Natural killer cell (primary cell): ENCODE data around the gene ANKLE1. TPM values are rescaled to one million over a fixed set of nuclear protein-coding genes. Genes with fewer than 3 reads are reported as not detected.

Source experiments
- ATAC-seq, 3 donors: fragments of 150-1000 bp in 2 of 3; fragments of 200-7000 bp in 1 of 3; cut with Tn5 transposase; 1 replicate in 1 of 3; 2 replicates in 2 of 3; pipeline ENCODE4 v1.10.0; 2021; ENCODE audit warnings: mild to moderate bottlenecking in 2 of 3, moderate library complexity in 2 of 3
- DNase-seq, 2 donors: peaks; one replicate each; pipeline versions ENCODE4 v3.0.0 to v3.0.0-alpha.2; 2013 to 2021; ENCODE audit warnings: mixed read lengths in 1 of 2
- H3K27ac ChIP-seq: one replicate; pipeline ENCODE4 v1.5.1; 2013; ENCODE audit warnings: mild to moderate bottlenecking, low read length
- H3K27me3 ChIP-seq: one replicate; pipeline ENCODE4 v1.6.1; 2013; ENCODE audit warnings: low read length; ENCODE audit not compliant: control insufficient read depth, insufficient read depth
- H3K36me3 ChIP-seq: one replicate; pipeline ENCODE4 v1.6.1; 2013; ENCODE audit warnings: low read length; ENCODE audit not compliant: control insufficient read depth, insufficient read depth
- H3K4me1 ChIP-seq: one replicate; pipeline ENCODE4 v1.6.1; 2013; ENCODE audit warnings: low read length; ENCODE audit not compliant: control insufficient read depth, insufficient read depth
- H3K4me3 ChIP-seq: one replicate; pipeline ENCODE4 v1.5.1; 2013; ENCODE audit warnings: low read length
- H3K9me3 ChIP-seq: one replicate; pipeline ENCODE4 v1.6.1; 2013; ENCODE audit warnings: low read length; ENCODE audit not compliant: control insufficient read depth, insufficient read depth
- H3K27ac Mint-ChIP-seq, 2 donors: one replicate each; pipeline ENCODE4 v1.8.0; 2022; ENCODE audit warnings: mild to moderate bottlenecking in 2 of 2, mixed read lengths in 2 of 2, moderate library complexity in 1 of 2
- H3K27me3 Mint-ChIP-seq, 2 donors: one replicate each; pipeline ENCODE4 v1.8.0; 2022; ENCODE audit warnings: low read depth in 2 of 2, mixed read lengths in 2 of 2
- H3K36me3 Mint-ChIP-seq: one replicate; pipeline ENCODE4 v1.8.0; 2022; ENCODE audit warnings: mixed read lengths
- H3K4me1 Mint-ChIP-seq, 2 donors: one replicate each; pipeline ENCODE4 v1.8.0; 2022; ENCODE audit warnings: mixed read lengths in 2 of 2
- H3K4me3 Mint-ChIP-seq: one replicate; pipeline ENCODE4 v1.8.0; 2022; ENCODE audit warnings: mild to moderate bottlenecking, moderate library complexity, mixed read lengths
- H3K9me3 Mint-ChIP-seq, 2 donors: one replicate each; pipeline ENCODE4 v1.8.0; 2022; ENCODE audit warnings: mixed read lengths in 2 of 2
- CTCF ChIP-seq: fragments of 200-600 bp; IDR thresholded peaks from one replicate; pipeline ENCODE4 v1.8.0; 2022; ENCODE audit warnings: antibody characterized with exemption
- WGBS: methylation state at CpG from one replicate; pipeline ENCODE4 v1.1.7; 2013; ENCODE audit warnings: missing lambda C conversion rate; ENCODE audit not compliant: insufficient coverage; 5-methylcytosine and 5-hydroxymethylcytosine counted together
- intact Hi-C: fragments of 100-400 bp; cut with micrococcal nuclease; formaldehyde crosslinking; loops from one replicate; pipeline ENCODE4 v1.14.2; 2022
- total RNA-seq, 4 donors: library from RNA; stranded (reverse); fragments of 120-200 nt in 1 of 4; gene quantifications; one replicate each; pipeline versions ENCODE4 v1.2.3 to v1.2.4, GENCODE V29; 2013 to 2022

The ANKLE1 gene
- total RNA-seq, 3 donors from 2014 or later (not counting 1 experiment from before 2014, with no cell fraction given), result 1.3 to 3.6 (median 2.0) TPM

- peaks cover 2% of the 10 kb centered on the region for H3K4me1 ChIP-seq
- no peaks in the 10 kb centered on the region for H3K36me3 Mint-ChIP-seq
- DNase-seq (no peak), ATAC-seq (no peak)
- no peaks in the 10 kb centered on the region for H3K4me1 Mint-ChIP-seq
- 85% methylated on average over 11 of the region's 11 CpGs for WGBS
- no peaks in the 10 kb centered on the region for H3K9me3 Mint-ChIP-seq
- no peak overlapping the region for H3K27ac Mint-ChIP-seq
- no peaks in the 10 kb centered on the region for H3K27me3 ChIP-seq
- peaks cover 30% of the 10 kb centered on the region for H3K36me3 ChIP-seq
- no peaks in the 10 kb centered on the region for H3K9me3 ChIP-seq
- H3K4me3 ChIP-seq, result no peak overlapping the region
- intact Hi-C loops, result no loop called here
- no peak for TF ChIP-seq CTCF
- H3K27ac ChIP-seq, result no peak overlapping the region
- H3K4me3 Mint-ChIP-seq, result no peak overlapping the region
- no peaks in the 10 kb centered on the region for H3K27me3 Mint-ChIP-seq
Measured at GRCh38 chr19:17320435-17320834, 38.7 kb downstream of the ANKLE1 start.

- H3K9me3 ChIP-seq, result no peaks in the 10 kb centered on the region
- no peak for DNase-seq
- WGBS, result 87% methylated on average over 19 of the region's 19 CpGs
- intact Hi-C loops, result no loop called here
- no peak for TF ChIP-seq CTCF
- no peaks in the 10 kb centered on the region for H3K36me3 Mint-ChIP-seq
- H3K27me3 Mint-ChIP-seq, result no peaks in the 10 kb centered on the region
- H3K9me3 Mint-ChIP-seq, result no peaks in the 10 kb centered on the region
- no peak overlapping the region for H3K4me3 Mint-ChIP-seq
- H3K4me1 Mint-ChIP-seq, result no peaks in the 10 kb centered on the region
- peaks cover 25% of the 10 kb centered on the region for H3K36me3 ChIP-seq
- no peak for ATAC-seq
- peaks cover 2% of the 10 kb centered on the region for H3K4me1 ChIP-seq
- H3K27ac Mint-ChIP-seq, result peak overlapping the region in 1 of 2 donors; percentile 61
- H3K4me3 ChIP-seq, result no peak overlapping the region
- H3K27me3 ChIP-seq, result no peaks in the 10 kb centered on the region
- H3K27ac ChIP-seq, result no peak overlapping the region
Measured at GRCh38 chr19:17321655-17322489, 40.2 kb downstream of the ANKLE1 start.

- intact Hi-C loops, result no loop called here
- Mint-ChIP-seq H3K4me1 (no peaks in the 10 kb centered on the region), H3K27ac (peak overlapping the region in 1 of 2 donors; percentile 61), H3K36me3 (no peaks in the 10 kb centered on the region), H3K4me3 (peak overlapping the region; percentile 21), H3K9me3 (no peaks in the 10 kb centered on the region), H3K27me3 (no peaks in the 10 kb centered on the region)
- no peaks in the 10 kb centered on the region for H3K9me3 ChIP-seq
- ATAC-seq (no peak), DNase-seq (no peak)
- 84% methylated on average over 7 of the region's 10 CpGs for WGBS
- H3K4me1 ChIP-seq, result peaks cover 2% of the 10 kb centered on the region
- H3K27ac ChIP-seq, result no peak overlapping the region
- H3K36me3 ChIP-seq, result peaks cover 25% of the 10 kb centered on the region
- H3K4me3 ChIP-seq, result no peak overlapping the region
- TF ChIP-seq CTCF, result no peak
- no peaks in the 10 kb centered on the region for H3K27me3 ChIP-seq
Measured at GRCh38 chr19:17322854-17323253, 41.2 kb downstream of the ANKLE1 start.
